SU-DHL-6 (cell line): Measurements from ENCODE around the gene GDF2.

ENCODE experiments used
- H2AFZ ChIP-seq: fragments of 200-600 bp; sonication (generic); 2 replicates; pipeline ENCODE4 v1.6.1; 2014; ENCODE audit warnings: low read depth, mild to moderate bottlenecking, moderate library complexity, mixed read lengths, antibody characterized with exemption, low read length; ENCODE audit not compliant: severe bottlenecking
- H3F3A ChIP-seq: fragments of 200-600 bp; shearing (Covaris generic); 2 replicates; pipeline ENCODE4 v1.6.0; 2016; ENCODE audit warnings: antibody characterized with exemption, mild to moderate bottlenecking; ENCODE audit not compliant: insufficient read depth
- H3K27ac ChIP-seq: fragments of 200-600 bp; sonication (generic); 2 replicates; pipeline ENCODE4 v1.5.1; 2016; ENCODE audit warnings: low read depth, mild to moderate bottlenecking, low read length, moderate library complexity, mixed read lengths
- H3K27me3 ChIP-seq: fragments of 200-600 bp; sonication (generic), shearing (Covaris generic); 2 replicates; pipeline ENCODE4 v1.6.0; 2014; ENCODE audit warnings: mild to moderate bottlenecking, low read length
- H3K36me3 ChIP-seq: fragments of 200-600 bp; sonication (generic); 2 replicates; pipeline ENCODE4 v1.6.1; 2014; ENCODE audit warnings: mild to moderate bottlenecking, low read length, mixed read lengths
- H3K4me2 ChIP-seq: fragments of 300-600, 200-600 bp; shearing (Covaris generic), sonication (generic); 2 replicates; pipeline ENCODE4 v1.6.0; 2014; ENCODE audit warnings: low read length, low read depth, mild to moderate bottlenecking; ENCODE audit not compliant: poor library complexity, severe bottlenecking
- H3K4me3 ChIP-seq: fragments of 200-600 bp; sonication (generic); 2 replicates; pipeline ENCODE4 v1.5.1; 2014; ENCODE audit warnings: antibody characterized with exemption, low read length, mild to moderate bottlenecking, mixed read lengths; ENCODE audit not compliant: insufficient read depth, poor library complexity, severe bottlenecking
- H3K79me2 ChIP-seq: fragments of 200-600 bp; sonication (generic); 2 replicates; pipeline ENCODE4 v1.6.1; 2014; ENCODE audit warnings: mild to moderate bottlenecking, low read length, moderate library complexity; ENCODE audit not compliant: insufficient read depth
- H3K9ac ChIP-seq: fragments of 200-600 bp; sonication (generic); 2 replicates; pipeline ENCODE4 v1.7.0; 2014; ENCODE audit warnings: mild to moderate bottlenecking, low read length
- H3K9me2 ChIP-seq: fragments of 200-600 bp; sonication (generic); replicated peaks from 2 replicates; pipeline ENCODE4 v1.6.1; 2014; ENCODE audit warnings: low read length; ENCODE audit not compliant: insufficient read depth
- H3K9me3 ChIP-seq: fragments of 200-600 bp; sonication (generic); 2 replicates; pipeline ENCODE4 v1.6.1; 2014; ENCODE audit warnings: low read length, mixed read lengths; ENCODE audit not compliant: insufficient read depth
- H4K20me1 ChIP-seq: fragments of 200-600 bp; sonication (generic); 2 replicates; pipeline ENCODE4 v1.6.1; 2014; ENCODE audit warnings: low read depth, mild to moderate bottlenecking, antibody characterized with exemption, low read length, moderate library complexity, mixed read lengths
- EZH2phosphoT487 ChIP-seq: fragments of 200-600 bp; sonication (generic), shearing (Covaris generic); conservative IDR thresholded peaks from 2 replicates; pipeline ENCODE4 v1.6.1; 2018; ENCODE audit warnings: mild to moderate bottlenecking, antibody characterized with exemption, low read length, moderate library complexity, mixed read lengths
- TF ChIP-seq, protein P1 (sequence below): fragments of 200-600 bp; sonication (generic); IDR thresholded peaks from one replicate; pipeline ENCODE4 v1.5.1; 2017; ENCODE audit warnings: antibody characterized with exemption, mild to moderate bottlenecking, low read length, moderate library complexity; ENCODE audit not compliant: insufficient read depth, poor library complexity, severe bottlenecking

The GDF2 gene

DNA sequence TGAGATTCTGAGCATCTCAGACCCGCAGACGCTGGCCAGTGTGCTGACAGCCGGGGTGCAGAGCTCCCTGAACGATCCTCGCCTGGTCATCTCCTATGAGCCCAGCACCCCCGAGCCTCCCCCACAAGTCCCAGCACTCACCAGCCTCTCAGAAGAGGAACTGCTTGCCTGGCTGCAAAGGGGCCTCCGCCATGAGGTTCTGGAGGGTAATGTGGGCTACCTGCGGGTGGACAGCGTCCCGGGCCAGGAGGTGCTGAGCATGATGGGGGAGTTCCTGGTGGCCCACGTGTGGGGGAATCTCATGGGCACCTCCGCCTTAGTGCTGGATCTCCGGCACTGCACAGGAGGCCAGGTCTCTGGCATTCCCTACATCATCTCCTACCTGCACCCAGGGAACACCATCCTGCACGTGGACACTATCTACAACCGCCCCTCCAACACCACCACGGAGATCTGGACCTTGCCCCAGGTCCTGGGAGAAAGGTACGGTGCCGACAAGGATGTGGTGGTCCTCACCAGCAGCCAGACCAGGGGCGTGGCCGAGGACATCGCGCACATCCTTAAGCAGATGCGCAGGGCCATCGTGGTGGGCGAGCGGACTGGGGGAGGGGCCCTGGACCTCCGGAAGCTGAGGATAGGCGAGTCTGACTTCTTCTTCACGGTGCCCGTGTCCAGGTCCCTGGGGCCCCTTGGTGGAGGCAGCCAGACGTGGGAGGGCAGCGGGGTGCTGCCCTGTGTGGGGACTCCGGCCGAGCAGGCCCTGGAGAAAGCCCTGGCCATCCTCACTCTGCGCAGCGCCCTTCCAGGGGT, 26.6 kb downstream of the GDF2 start:
- H2AFZ ChIP-seq, result no peak overlapping the region
- H3K36me3 ChIP-seq, result no peaks in the 10 kb centered on the region
- no peak for TF ChIP-seq EZH2phosphoT487
- TF ChIP-seq, protein P1, sequence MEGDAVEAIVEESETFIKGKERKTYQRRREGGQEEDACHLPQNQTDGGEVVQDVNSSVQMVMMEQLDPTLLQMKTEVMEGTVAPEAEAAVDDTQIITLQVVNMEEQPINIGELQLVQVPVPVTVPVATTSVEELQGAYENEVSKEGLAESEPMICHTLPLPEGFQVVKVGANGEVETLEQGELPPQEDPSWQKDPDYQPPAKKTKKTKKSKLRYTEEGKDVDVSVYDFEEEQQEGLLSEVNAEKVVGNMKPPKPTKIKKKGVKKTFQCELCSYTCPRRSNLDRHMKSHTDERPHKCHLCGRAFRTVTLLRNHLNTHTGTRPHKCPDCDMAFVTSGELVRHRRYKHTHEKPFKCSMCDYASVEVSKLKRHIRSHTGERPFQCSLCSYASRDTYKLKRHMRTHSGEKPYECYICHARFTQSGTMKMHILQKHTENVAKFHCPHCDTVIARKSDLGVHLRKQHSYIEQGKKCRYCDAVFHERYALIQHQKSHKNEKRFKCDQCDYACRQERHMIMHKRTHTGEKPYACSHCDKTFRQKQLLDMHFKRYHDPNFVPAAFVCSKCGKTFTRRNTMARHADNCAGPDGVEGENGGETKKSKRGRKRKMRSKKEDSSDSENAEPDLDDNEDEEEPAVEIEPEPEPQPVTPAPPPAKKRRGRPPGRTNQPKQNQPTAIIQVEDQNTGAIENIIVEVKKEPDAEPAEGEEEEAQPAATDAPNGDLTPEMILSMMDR, result no peak
- no peaks in the 10 kb centered on the region for H4K20me1 ChIP-seq
- H3K27me3 ChIP-seq, result no peaks in the 10 kb centered on the region
- H3K79me2 ChIP-seq, result no peaks in the 10 kb centered on the region
- H3F3A ChIP-seq, result no peaks in the 10 kb centered on the region
- H3K9me3 ChIP-seq, result no peaks in the 10 kb centered on the region
- no peaks in the 10 kb centered on the region for H3K9me2 ChIP-seq
- no peak overlapping the region for H3K27ac ChIP-seq
- no peak overlapping the region for H3K4me3 ChIP-seq
- H3K4me2 ChIP-seq, result no peak overlapping the region
- no peak overlapping the region for H3K9ac ChIP-seq

DNA sequence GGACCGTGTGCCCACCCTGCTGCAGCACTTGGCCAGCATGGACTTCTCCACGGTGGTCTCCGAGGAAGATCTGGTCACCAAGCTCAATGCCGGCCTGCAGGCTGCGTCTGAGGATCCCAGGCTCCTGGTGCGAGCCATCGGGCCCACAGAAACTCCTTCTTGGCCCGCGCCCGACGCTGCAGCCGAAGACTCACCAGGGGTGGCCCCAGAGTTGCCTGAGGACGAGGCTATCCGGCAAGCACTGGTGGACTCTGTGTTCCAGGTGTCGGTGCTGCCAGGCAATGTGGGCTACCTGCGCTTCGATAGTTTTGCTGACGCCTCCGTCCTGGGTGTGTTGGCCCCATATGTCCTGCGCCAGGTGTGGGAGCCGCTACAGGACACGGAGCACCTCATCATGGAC, 27.3 kb downstream of the GDF2 start:
- H3K36me3 ChIP-seq, result no peaks in the 10 kb centered on the region
- no peaks in the 10 kb centered on the region for H3F3A ChIP-seq
- no peak overlapping the region for H3K4me3 ChIP-seq
- no peaks in the 10 kb centered on the region for H3K9me3 ChIP-seq
- H3K4me2 ChIP-seq, result no peak overlapping the region
- H3K79me2 ChIP-seq, result no peaks in the 10 kb centered on the region
- H3K27me3 ChIP-seq, result no peaks in the 10 kb centered on the region
- TF ChIP-seq, protein P1, result no peak
- no peak for TF ChIP-seq EZH2phosphoT487
- no peak overlapping the region for H3K9ac ChIP-seq
- H2AFZ ChIP-seq, result no peak overlapping the region
- H4K20me1 ChIP-seq, result no peaks in the 10 kb centered on the region
- H3K9me2 ChIP-seq, result no peaks in the 10 kb centered on the region
- no peak overlapping the region for H3K27ac ChIP-seq

DNA sequence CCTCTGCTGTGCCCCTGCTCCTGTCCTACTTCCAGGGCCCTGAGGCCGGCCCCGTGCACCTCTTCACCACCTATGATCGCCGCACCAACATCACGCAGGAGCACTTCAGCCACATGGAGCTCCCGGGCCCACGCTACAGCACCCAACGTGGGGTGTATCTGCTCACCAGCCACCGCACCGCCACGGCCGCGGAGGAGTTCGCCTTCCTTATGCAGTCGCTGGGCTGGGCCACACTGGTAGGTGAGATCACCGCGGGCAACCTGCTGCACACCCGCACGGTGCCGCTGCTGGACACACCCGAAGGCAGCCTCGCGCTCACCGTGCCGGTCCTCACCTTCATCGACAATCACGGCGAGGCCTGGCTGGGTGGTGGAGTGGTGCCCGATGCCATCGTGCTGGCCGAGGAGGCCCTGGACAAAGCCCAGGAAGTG, 27.7 kb downstream of the GDF2 start:
- H3K4me2 ChIP-seq, result no peak overlapping the region
- no peaks in the 10 kb centered on the region for H3K9me2 ChIP-seq
- TF ChIP-seq, protein P1, result no peak
- no peak for TF ChIP-seq EZH2phosphoT487
- no peaks in the 10 kb centered on the region for H4K20me1 ChIP-seq
- H3K27me3 ChIP-seq, result no peaks in the 10 kb centered on the region
- H3K27ac ChIP-seq, result no peak overlapping the region
- no peaks in the 10 kb centered on the region for H3K36me3 ChIP-seq
- no peak overlapping the region for H3K4me3 ChIP-seq
- no peak overlapping the region for H3K9ac ChIP-seq
- H3F3A ChIP-seq, result no peaks in the 10 kb centered on the region
- H2AFZ ChIP-seq, result no peak overlapping the region
- H3K9me3 ChIP-seq, result no peaks in the 10 kb centered on the region
- no peaks in the 10 kb centered on the region for H3K79me2 ChIP-seq
